Measurements from ENCODE around the gene SLC5A5.

SLC5A5 gene

DNA sequence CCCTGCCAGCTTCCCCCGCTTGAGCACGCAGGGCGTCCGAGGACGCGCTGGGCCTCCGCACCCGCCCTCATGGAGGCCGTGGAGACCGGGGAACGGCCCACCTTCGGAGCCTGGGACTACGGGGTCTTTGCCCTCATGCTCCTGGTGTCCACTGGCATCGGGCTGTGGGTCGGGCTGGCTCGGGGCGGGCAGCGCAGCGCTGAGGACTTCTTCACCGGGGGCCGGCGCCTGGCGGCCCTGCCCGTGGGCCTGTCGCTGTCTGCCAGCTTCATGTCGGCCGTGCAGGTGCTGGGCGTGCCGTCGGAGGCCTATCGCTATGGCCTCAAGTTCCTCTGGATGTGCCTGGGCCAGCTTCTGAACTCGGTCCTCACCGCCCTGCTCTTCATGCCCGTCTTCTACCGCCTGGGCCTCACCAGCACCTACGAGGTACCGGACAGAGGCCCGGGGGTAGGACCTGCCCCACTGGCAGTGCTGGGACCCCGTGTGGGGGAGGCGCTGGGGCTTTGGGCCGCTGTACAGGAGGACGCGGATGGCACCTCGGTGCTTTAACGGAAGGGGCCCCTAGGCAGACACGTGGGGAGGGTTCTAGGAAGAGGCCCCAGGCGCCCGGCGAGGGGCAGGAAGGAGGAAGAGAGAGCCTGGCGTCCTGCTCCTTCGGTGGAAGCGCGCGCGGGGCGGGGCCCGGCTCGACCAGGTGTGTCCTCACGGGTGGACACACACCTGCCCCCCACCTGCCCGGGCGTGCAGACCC lies 681 bp downstream of the SLC5A5 start:
- Histone ChIP-seq H3K9ac (ENCODE audit: low read length) (no peak overlapping the region), H2AFZ (ENCODE audit: low read depth, low read length) (no peak overlapping the region), H3K4me3 (ENCODE audit: low read length) (no peak overlapping the region), H3K9me3 (ENCODE audit: insufficient read depth, low read length) (no peaks in the 10 kb centered on the region), H3K79me2 (ENCODE audit: low read length) (no peaks in the 10 kb centered on the region), H3K4me1 (ENCODE audit: low read length) (no peaks in the 10 kb centered on the region), H3K27me3 (ENCODE audit: low read depth, low read length) (no peaks in the 10 kb centered on the region; the same call in 1 of the 2 replicates), H3K27ac (ENCODE audit: low read length) (no peak overlapping the region), H3K36me3 (replicated peaks; ENCODE audit: low read depth, low read length) (no peaks in the 10 kb centered on the region), H4K20me1 (ENCODE audit: insufficient read depth, low read length) (no peaks in the 10 kb centered on the region), H3K4me2 (ENCODE audit: low read length) (no peak overlapping the region)
- no peak for TF ChIP-seq CTCF (IDR thresholded peaks at IDR 0.05; ENCODE audit: low read depth, low read length)
- TF ChIP-seq EZH2phosphoT487 (IDR thresholded peaks at IDR 0.05; ENCODE audit: low read depth): no peak

GRCh38 chr19:17873786-17874757 lies 2.3 kb downstream of the SLC5A5 start:
- Histone ChIP-seq H3K9me3 (ENCODE audit: insufficient read depth, low read length) (no peaks in the 10 kb centered on the region), H3K36me3 (replicated peaks; ENCODE audit: low read depth, low read length) (no peaks in the 10 kb centered on the region), H3K9ac (ENCODE audit: low read length) (no peak overlapping the region), H3K4me3 (ENCODE audit: low read length) (no peak overlapping the region), H2AFZ (ENCODE audit: low read depth, low read length) (no peak overlapping the region), H3K27me3 (ENCODE audit: low read depth, low read length) (peaks cover under 1% of the 10 kb centered on the region; the same call in 1 of the 2 replicates), H3K27ac (ENCODE audit: low read length) (no peak overlapping the region), H3K4me2 (ENCODE audit: low read length) (no peak overlapping the region), H4K20me1 (ENCODE audit: insufficient read depth, low read length) (no peaks in the 10 kb centered on the region), H3K79me2 (ENCODE audit: low read length) (no peaks in the 10 kb centered on the region), H3K4me1 (ENCODE audit: low read length) (no peaks in the 10 kb centered on the region)
- no peak for TF ChIP-seq EZH2phosphoT487 (IDR thresholded peaks at IDR 0.05; ENCODE audit: low read depth)
- TF ChIP-seq CTCF (IDR thresholded peaks at IDR 0.05; ENCODE audit: low read depth, low read length): no peak

DNA sequence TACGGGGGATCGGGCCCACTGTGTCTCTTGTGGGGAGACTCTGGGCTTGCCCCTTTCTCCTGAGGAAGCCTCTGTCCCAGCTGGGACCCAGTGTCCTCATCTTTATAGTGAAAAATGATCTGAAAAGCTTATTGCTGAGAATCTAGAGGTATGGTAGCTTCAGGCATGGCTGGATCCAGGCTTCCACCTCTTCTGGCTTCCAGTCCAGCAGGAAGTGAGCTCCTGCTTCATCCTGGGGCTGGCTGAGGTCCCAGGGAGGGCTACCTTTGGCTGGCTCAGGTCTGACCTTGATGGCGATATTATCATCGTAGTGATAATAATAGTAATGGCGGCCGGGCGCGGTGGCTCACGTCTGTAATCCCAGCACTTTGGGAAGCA lies 3.0 kb downstream of the SLC5A5 start:
- H3K27ac ChIP-seq (ENCODE audit: low read length): no peak overlapping the region
- no peak overlapping the region for H3K4me3 ChIP-seq (ENCODE audit: low read length)

More for the DNA sequence above, 3.0 kb downstream of the SLC5A5 start:
- no peak overlapping the region for H2AFZ ChIP-seq (ENCODE audit: low read depth, low read length)
- no peak for TF ChIP-seq EZH2phosphoT487 (IDR thresholded peaks at IDR 0.05; ENCODE audit: low read depth)
- TF ChIP-seq CTCF (IDR thresholded peaks at IDR 0.05; ENCODE audit: low read depth, low read length): no peak
- no peak overlapping the region for H3K4me2 ChIP-seq (ENCODE audit: low read length)
- no peaks in the 10 kb centered on the region for H3K9me3 ChIP-seq (ENCODE audit: insufficient read depth, low read length)
- no peaks in the 10 kb centered on the region for H3K79me2 ChIP-seq (ENCODE audit: low read length)
- no peaks in the 10 kb centered on the region for H4K20me1 ChIP-seq (ENCODE audit: insufficient read depth, low read length)
- peaks cover 7% of the 10 kb centered on the region for H3K27me3 ChIP-seq (ENCODE audit: low read depth, low read length)
- H3K4me1 ChIP-seq (ENCODE audit: low read length): no peaks in the 10 kb centered on the region
- no peaks in the 10 kb centered on the region for H3K36me3 ChIP-seq (replicated peaks; ENCODE audit: low read depth, low read length)
- no peak overlapping the region for H3K9ac ChIP-seq (ENCODE audit: low read length)
